K562 (cell line): ENCODE results near the gene MADD. TPM values are rescaled to one million over a fixed set of nuclear protein-coding genes. Genes with fewer than 3 reads are reported as not detected.

Experiments used
- CTBP1 ChIP-seq: fragments of 450-650 bp; IDR thresholded peaks from 2 replicates; pipeline ENCODE4 v1.6.1; 2016; ENCODE audit warnings: borderline replicate concordance
- DMBX1 ChIP-seq: fragments of 250-450 bp; sonication (Bioruptor Pico); IDR thresholded peaks from 2 replicates; pipeline ENCODE4 v1.8.0; 2022; ENCODE audit warnings: inconsistent platforms, mild to moderate bottlenecking, moderate library complexity, borderline replicate concordance
- HMGN3 ChIP-seq: IDR thresholded peaks from 2 replicates; pipeline ENCODE4 v1.6.1; 2011; ENCODE audit warnings: borderline replicate concordance, low read depth, mild to moderate bottlenecking, mixed read lengths, low read length; ENCODE audit not compliant: insufficient read length; ENCODE audit errors: extremely low read depth
- KAT8 ChIP-seq: fragments of 450-650 bp; IDR thresholded peaks from 2 replicates; pipeline ENCODE4 v1.6.1; 2016; ENCODE audit warnings: low read depth, mild to moderate bottlenecking
- KLF1 ChIP-seq: fragments of 450-650 bp; IDR thresholded peaks from 2 replicates; pipeline ENCODE4 v1.6.1; 2016; ENCODE audit warnings: missing genetic modification characterization, missing compliant biosample characterization
- MCM7 ChIP-seq, 2 experiments: fragments of 450-650 bp; IDR thresholded peaks; 2 replicates each; pipeline ENCODE4 v1.6.1; 2016 to 2018
- MTF1 ChIP-seq: fragments of 250-450 bp; sonication (Bioruptor Pico); IDR thresholded peaks from 2 replicates; pipeline ENCODE4 v1.9.0; 2021; ENCODE audit warnings: moderate library complexity, mild to moderate bottlenecking, inconsistent platforms, borderline replicate concordance
- NFE2L1 ChIP-seq: fragments of 450-650 bp; IDR thresholded peaks from 2 replicates; pipeline ENCODE4 v1.6.1; 2016; ENCODE audit warnings: missing genetic modification characterization, low read depth, mild to moderate bottlenecking, missing compliant biosample characterization, moderate library complexity, borderline replicate concordance
- PHB2 ChIP-seq: fragments of 450-650 bp; IDR thresholded peaks from 2 replicates; pipeline ENCODE4 v1.6.1; 2017; ENCODE audit warnings: low read depth
- RBFOX2 ChIP-seq: fragments of 200-400 bp; formaldehyde crosslinking; IDR thresholded peaks from 2 replicates; pipeline ENCODE4 v1.6.1; 2017; ENCODE audit warnings: low read depth, mild to moderate bottlenecking, low read length, moderate library complexity
- RREB1 ChIP-seq: fragments of 250-450 bp; sonication (Bioruptor Pico); IDR thresholded peaks from 2 replicates; pipeline ENCODE4 v1.4.0; 2020
- SIX5 ChIP-seq, 2 experiments: IDR thresholded peaks; 2 replicates each; pipeline ENCODE4 v1.6.1; 2011; ENCODE audit warnings: low read length in 2 of 2, borderline replicate concordance in 1 of 2, low read depth in 1 of 2, mild to moderate bottlenecking in 1 of 2, moderate library complexity in 1 of 2; ENCODE audit not compliant: insufficient read depth in 1 of 2
- SRSF7 ChIP-seq: fragments of 200-400 bp; formaldehyde crosslinking; optimal IDR thresholded peaks from 2 replicates; pipeline ENCODE3; 2017; ENCODE audit warnings: mild to moderate bottlenecking, low read depth, low read length
- SRSF9 ChIP-seq: fragments of 200-400 bp; formaldehyde crosslinking; IDR thresholded peaks from 2 replicates; pipeline ENCODE4 v1.6.1; 2017; ENCODE audit warnings: low read depth, low read length, borderline replicate concordance
- TGIF2 ChIP-seq: sonication (generic); formaldehyde crosslinking; IDR thresholded peaks from 2 replicates; pipeline ENCODE4 v1.8.1; 2022; ENCODE audit warnings: mild to moderate bottlenecking, missing genetic modification reagents, moderate library complexity
- THRA ChIP-seq: fragments of 450-650 bp; IDR thresholded peaks from 2 replicates; pipeline ENCODE4 v1.6.1; 2017; ENCODE audit warnings: mild to moderate bottlenecking, moderate library complexity
- XRCC4 ChIP-seq: IDR thresholded peaks from one replicate; pipeline ENCODE4 v1.6.1; 2011; ENCODE audit not compliant: insufficient read depth, insufficient read length; ENCODE audit errors: extremely low read depth
- ZKSCAN8 ChIP-seq: fragments of 200-800 bp; sonication (Bioruptor generic); IDR thresholded peaks from 2 replicates; pipeline ENCODE4 v1.6.1; 2016; ENCODE audit warnings: missing genetic modification characterization, missing compliant biosample characterization
- ZNF124 ChIP-seq: sonication (generic); formaldehyde crosslinking; IDR thresholded peaks from 2 replicates; pipeline ENCODE4 v1.8.1; 2022; ENCODE audit warnings: missing genetic modification reagents
- ZNF140 ChIP-seq: fragments of 250-450 bp; sonication (Bioruptor Pico); IDR thresholded peaks from 2 replicates; pipeline ENCODE4 v1.8.0; 2021; ENCODE audit warnings: moderate library complexity, mild to moderate bottlenecking, inconsistent platforms
- ZNF668 ChIP-seq: fragments of 250-450 bp; sonication (Bioruptor Pico); IDR thresholded peaks from 2 replicates; pipeline ENCODE4 v1.8.0; 2022; ENCODE audit warnings: mild to moderate bottlenecking, inconsistent platforms
- ZNF766 ChIP-seq: fragments of 200-800 bp; sonication (Bioruptor generic); conservative IDR thresholded peaks from 2 replicates; pipeline ENCODE4 v1.6.1; 2016; ENCODE audit warnings: missing genetic modification characterization, missing compliant biosample characterization
- polyA plus RNA-seq, 8 experiments: library from polyadenylated mRNA; depleted of rRNA in 4 of 8; stranded (reverse) in 5 of 8; unstranded in 3 of 8; fragments of >200 nt; fragmentation: Nextera tagmentation in 2 of 8; fragmentation: Illumina TruSeq in 1 of 8; extraction: Ambion mirVana in 2 of 8; extraction: Trizol in 1 of 8; gene quantifications; 2 replicates each; pipeline versions ENCODE4 v1.2.1 to v1.2.3, GENCODE V29; 2011 to 2014; ENCODE audit warnings: inconsistent platforms in 1 of 8, missing spikeins in 1 of 8
- total RNA-seq, 7 experiments: library from RNA; depleted of rRNA in 6 of 7; stranded (reverse); fragments of >200 nt in 6 of 7; fragmentation: Illumina TruSeq in 2 of 7; extraction: Trizol in 2 of 7; gene quantifications; 2 replicates each; pipeline versions ENCODE4 v1.2.1 to v1.2.3, GENCODE V29; 2011 to 2021; ENCODE audit warnings: low replicate concordance in 1 of 7

The MADD gene
- total and polyA plus RNA-seq, 9 of the 15 experiments (the other 6 are each of a cell fraction or from before 2014, with no cell fraction given) = 0.68 to 57.6 (median 33.6) TPM

- TF ChIP-seq RREB1 (CRISPR knock-in tag) (no peak), THRA (no peak), XRCC4 (no peak), SRSF7 (no peak), KAT8 (no peak), RBFOX2 (peak; percentile 66), MCM7 (IDR thresholded peaks at IDR 0.05) (no peak), ZNF124 (CRISPR knock-in tag) (no peak), CTBP1 (peak; percentile 56; the same call in 1 of the 2 replicates), PHB2 (no peak), ZKSCAN8 (peak; percentile 77; the same call in 1 of the 2 replicates), TGIF2 (CRISPR knock-in tag) (no peak), MTF1 (no peak), HMGN3 (peak; percentile 3), ZNF668 (CRISPR knock-in tag) (0 out of 2 replicates have a peak, but pooled peaks have one; percentile 26), NFE2L1 (tag) (no peak), SIX5 (IDR thresholded peaks at IDR 0.05; ENCODE audit: borderline replicate concordance in 1 of 2, insufficient read depth in 1 of 2, low read depth in 1 of 2, low read length in 2 of 2) (peak; percentile 25 to 44; a peak in 2 of 4 replicates), DMBX1 (CRISPR knock-in tag) (peak; percentile 44; the same call in 1 of the 2 replicates), SRSF9 (no peak), KLF1 (tag) (no peak), ZNF140 (no peak), ZNF766 (CRISPR knock-in tag) (peak; percentile 89)
Measured at GRCh38 chr11:47269002-47269828, 718 bp upstream of the MADD start (continued).
